Calu3 (cell line): ENCODE data around the gene PTPRN2. TPM values are rescaled to one million over a fixed set of nuclear protein-coding genes. Genes with fewer than 3 reads are reported as not detected.

Experiments
- BruUV-seq: library from RNA; stranded (reverse); fragments of 400-500 nt; replicated peaks from 2 replicates; lab custom pipeline; 2021; lab: Mats Ljungman, UMichigan
- CTCF ChIA-PET: fragments of 300-600 bp; sonication (Branson Sonifier 250); formaldehyde crosslinking; loops from one replicate; lab custom pipeline; 2022; ENCODE audit warnings: antibody characterized with exemption; lab: Charles Lee
- DNase-seq: peaks from one replicate; pipeline ENCODE4 v3.0.0; 2022
- H3K27ac Mint-ChIP-seq: one replicate; pipeline ENCODE4 v1.8.0; 2022; ENCODE audit warnings: mixed read lengths; ENCODE audit not compliant: unreplicated experiment
- H3K27me3 Mint-ChIP-seq: one replicate; pipeline ENCODE4 v1.8.0; 2022; ENCODE audit warnings: mixed read lengths; ENCODE audit not compliant: unreplicated experiment
- H3K36me3 Mint-ChIP-seq: one replicate; pipeline ENCODE4 v1.8.0; 2022; ENCODE audit warnings: mild to moderate bottlenecking, moderate library complexity, mixed read lengths; ENCODE audit not compliant: insufficient read depth, unreplicated experiment
- H3K4me1 Mint-ChIP-seq: one replicate; pipeline ENCODE4 v1.8.0; 2022; ENCODE audit warnings: mild to moderate bottlenecking, low read depth, mixed read lengths; ENCODE audit not compliant: unreplicated experiment
- H3K4me3 Mint-ChIP-seq: one replicate; pipeline ENCODE4 v1.8.0; 2022; ENCODE audit warnings: mild to moderate bottlenecking, low read depth, moderate library complexity, mixed read lengths; ENCODE audit not compliant: unreplicated experiment
- H3K9me3 Mint-ChIP-seq: one replicate; pipeline ENCODE4 v1.8.0; 2022; ENCODE audit warnings: low read depth, mixed read lengths; ENCODE audit not compliant: unreplicated experiment
- intact Hi-C: fragments of 100-400 bp; cut with micrococcal nuclease; formaldehyde crosslinking; loops from one replicate; pipeline ENCODE4 v1.10.0; 2022; ENCODE audit not compliant: unreplicated experiment
- total RNA-seq: library from RNA; stranded (reverse); gene quantifications from 2 replicates; pipeline ENCODE4 v1.2.3, GENCODE V29; 2022
- TF ChIP-seq, protein P1 (sequence below): fragments of 200-600 bp; IDR thresholded peaks from one replicate; pipeline ENCODE4 v1.8.0; 2022; ENCODE audit warnings: antibody characterized with exemption; ENCODE audit not compliant: unreplicated experiment

The PTPRN2 gene
- total RNA-seq, 1 experiment from 2014 or later = 2.0 TPM

DNA sequence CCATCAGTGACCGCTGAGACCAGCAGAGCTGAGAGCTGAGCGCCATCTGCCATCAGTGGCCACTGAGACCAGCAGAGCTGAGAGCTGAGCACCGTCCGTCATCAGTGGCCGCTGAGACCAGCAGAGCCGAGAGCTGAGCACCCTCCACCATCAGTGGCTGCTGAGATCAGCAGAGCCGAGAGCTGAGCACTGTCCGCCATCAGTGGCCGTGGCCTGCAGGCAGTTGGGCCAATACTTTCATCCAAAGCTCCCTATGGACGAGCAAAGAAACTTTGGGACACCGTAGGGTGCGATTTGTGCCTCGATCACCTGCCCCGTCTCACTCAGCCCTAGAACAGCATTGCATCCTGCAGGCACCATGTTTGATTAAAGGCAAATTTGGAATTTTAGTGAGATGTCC is 985.0 kb downstream of the PTPRN2 start:
- H3K36me3 Mint-ChIP-seq = no peaks in the 10 kb centered on the region
- CTCF ChIA-PET = interaction anchor here (0.9 kb wide), 1 partner anchor 24 kb away, joined by 8 read pairs; no protein-coding TSS in a partner anchor
- TF ChIP-seq, protein P1, sequence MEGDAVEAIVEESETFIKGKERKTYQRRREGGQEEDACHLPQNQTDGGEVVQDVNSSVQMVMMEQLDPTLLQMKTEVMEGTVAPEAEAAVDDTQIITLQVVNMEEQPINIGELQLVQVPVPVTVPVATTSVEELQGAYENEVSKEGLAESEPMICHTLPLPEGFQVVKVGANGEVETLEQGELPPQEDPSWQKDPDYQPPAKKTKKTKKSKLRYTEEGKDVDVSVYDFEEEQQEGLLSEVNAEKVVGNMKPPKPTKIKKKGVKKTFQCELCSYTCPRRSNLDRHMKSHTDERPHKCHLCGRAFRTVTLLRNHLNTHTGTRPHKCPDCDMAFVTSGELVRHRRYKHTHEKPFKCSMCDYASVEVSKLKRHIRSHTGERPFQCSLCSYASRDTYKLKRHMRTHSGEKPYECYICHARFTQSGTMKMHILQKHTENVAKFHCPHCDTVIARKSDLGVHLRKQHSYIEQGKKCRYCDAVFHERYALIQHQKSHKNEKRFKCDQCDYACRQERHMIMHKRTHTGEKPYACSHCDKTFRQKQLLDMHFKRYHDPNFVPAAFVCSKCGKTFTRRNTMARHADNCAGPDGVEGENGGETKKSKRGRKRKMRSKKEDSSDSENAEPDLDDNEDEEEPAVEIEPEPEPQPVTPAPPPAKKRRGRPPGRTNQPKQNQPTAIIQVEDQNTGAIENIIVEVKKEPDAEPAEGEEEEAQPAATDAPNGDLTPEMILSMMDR = no peak
- BruUV-seq = no TSS peak
- no peak overlapping the region for H3K27ac Mint-ChIP-seq
- no peaks in the 10 kb centered on the region for H3K9me3 Mint-ChIP-seq
- DNase-seq = no peak
- no peaks in the 10 kb centered on the region for H3K27me3 Mint-ChIP-seq
- intact Hi-C loops = no loop called here
- no peaks in the 10 kb centered on the region for H3K4me1 Mint-ChIP-seq
- H3K4me3 Mint-ChIP-seq = no peak overlapping the region

DNA sequence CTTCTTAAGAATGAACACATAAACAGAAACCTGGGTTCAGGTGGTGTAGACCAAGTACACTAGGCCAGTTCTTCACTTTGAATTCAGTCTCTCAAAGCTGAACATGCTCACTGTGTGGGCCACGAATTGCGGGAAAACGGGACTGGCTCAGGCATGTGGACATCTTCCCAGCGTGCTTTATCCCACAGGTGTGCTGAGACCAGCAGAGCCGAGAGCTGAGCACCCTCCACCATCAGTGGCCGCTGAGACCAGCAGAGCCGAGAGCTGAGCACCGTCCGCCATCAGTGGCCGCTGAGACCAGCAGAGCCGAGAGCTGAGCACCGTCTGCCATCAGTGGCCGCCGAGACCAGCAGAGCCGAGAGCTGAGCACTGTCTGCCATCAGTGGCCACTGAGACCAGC is 985.5 kb downstream of the PTPRN2 start:
- no peaks in the 10 kb centered on the region for H3K36me3 Mint-ChIP-seq
- BruUV-seq = no TSS peak
- H3K9me3 Mint-ChIP-seq = no peaks in the 10 kb centered on the region
- no peaks in the 10 kb centered on the region for H3K27me3 Mint-ChIP-seq
- no peak overlapping the region for H3K27ac Mint-ChIP-seq
- DNase-seq = no peak
- no peak overlapping the region for H3K4me3 Mint-ChIP-seq
- TF ChIP-seq, protein P1 = no peak
- intact Hi-C loops = no loop called here
- CTCF ChIA-PET = interaction anchor here (0.9 kb wide), 1 partner anchor 24 kb away, joined by 8 read pairs; no protein-coding TSS in a partner anchor
- H3K4me1 Mint-ChIP-seq = no peaks in the 10 kb centered on the region

DNA sequence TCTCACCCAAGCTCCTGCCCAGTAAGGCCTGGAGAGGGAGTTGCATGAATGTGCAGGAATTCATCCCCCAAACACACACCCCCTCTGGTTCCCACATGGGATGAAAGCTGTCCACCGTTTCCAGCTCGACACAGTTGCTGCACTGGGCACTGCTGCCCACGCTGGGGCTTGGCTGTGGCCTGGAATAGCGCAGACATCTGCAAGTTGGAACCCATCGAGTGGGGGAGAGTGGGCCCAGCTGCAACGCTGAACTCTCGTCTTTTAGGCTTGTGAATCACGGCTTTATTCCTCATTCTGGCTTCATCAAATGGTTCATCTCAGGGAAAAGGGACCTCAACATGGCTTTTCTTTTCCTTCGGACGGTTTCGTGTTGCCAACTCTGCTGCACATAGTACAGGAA is 986.1 kb downstream of the PTPRN2 start:
- CTCF ChIA-PET = no interaction called here
- TF ChIP-seq, protein P1 = no peak
- no peaks in the 10 kb centered on the region for H3K9me3 Mint-ChIP-seq
- H3K27me3 Mint-ChIP-seq = no peaks in the 10 kb centered on the region
- no peak overlapping the region for H3K27ac Mint-ChIP-seq
- no peaks in the 10 kb centered on the region for H3K4me1 Mint-ChIP-seq
- no peak overlapping the region for H3K4me3 Mint-ChIP-seq
- H3K36me3 Mint-ChIP-seq = no peaks in the 10 kb centered on the region
- intact Hi-C loops = no loop called here
- DNase-seq = no peak
- no TSS peak for BruUV-seq

DNA sequence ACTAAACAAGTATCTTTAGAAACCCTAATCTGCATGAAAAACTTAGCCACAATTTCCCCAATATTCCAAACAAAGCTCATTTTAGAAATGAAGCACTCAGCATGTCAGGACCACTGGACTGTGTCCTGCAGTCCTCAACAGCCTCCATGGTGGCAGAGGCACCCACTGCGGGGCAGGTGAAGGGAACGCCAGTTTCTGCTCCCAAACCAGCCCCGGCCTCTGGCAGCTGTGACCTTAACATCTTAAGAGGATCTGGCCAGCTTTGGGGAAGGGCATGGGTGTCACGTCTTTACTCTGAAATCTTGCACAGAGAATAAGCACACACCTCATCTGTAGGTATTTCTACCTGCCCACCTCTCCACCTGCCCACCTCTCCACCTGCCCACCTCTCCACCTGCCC is 988.1 kb downstream of the PTPRN2 start:
- no peak for DNase-seq
- Mint-ChIP-seq H3K9me3 (no peaks in the 10 kb centered on the region), H3K27ac (no peak overlapping the region), H3K27me3 (no peaks in the 10 kb centered on the region), H3K4me3 (no peak overlapping the region), H3K36me3 (no peaks in the 10 kb centered on the region), H3K4me1 (no peaks in the 10 kb centered on the region)
- CTCF ChIA-PET = no interaction called here
- BruUV-seq = no TSS peak
- TF ChIP-seq, protein P1 = no peak
- intact Hi-C loops = no loop called here
